GM18499 (cell line): ENCODE measurements around the gene NR1H4.
"Not testable (repeated sequence)": the region's sequence is repeated elsewhere in the genome, so short reads cannot be mapped to it uniquely, and the experiment has no call there.

ENCODE experiments used
- ATAC-seq: cut with Tn5 transposase; IDR thresholded peaks from one replicate; pipeline ENCODE4 v1.9.1; 2021; ENCODE audit warnings: moderate number of reproducible peaks; ENCODE audit not compliant: insufficient read depth, unreplicated experiment

Gene NR1H4

GRCh38 chr12:100468126-100468525, 5.5 kb upstream of the NR1H4 start:
- no peak for ATAC-seq

GRCh38 chr12:100472325-100472724, 1.3 kb upstream of the NR1H4 start:
- no peak for ATAC-seq

- no peak for ATAC-seq
These were observed 483 bp upstream of the NR1H4 start for GRCh38 chr12:100473050-100473715.

- no peak for ATAC-seq
These were observed 951 bp downstream of the NR1H4 start for GRCh38 chr12:100474617-100475016.

GRCh38 chr12:100476013-100476751, 2.5 kb downstream of the NR1H4 start:
- ATAC-seq, result no peak

- no peak for ATAC-seq
These were observed 7.4 kb downstream of the NR1H4 start for GRCh38 chr12:100481021-100481420.

GRCh38 chr12:100484183-100484886, 10.7 kb downstream of the NR1H4 start:
- no peak for ATAC-seq

- ATAC-seq, result no peak
These were observed 11.3 kb downstream of the NR1H4 start for GRCh38 chr12:100484891-100485471.

GRCh38 chr12:100485983-100486382, 12.3 kb downstream of the NR1H4 start:
- no peak for ATAC-seq

- ATAC-seq, result no peak
These were observed 15.7 kb downstream of the NR1H4 start for GRCh38 chr12:100489251-100489820.

GRCh38 chr12:100490056-100490455, 16.4 kb downstream of the NR1H4 start:
- no peak for ATAC-seq

GRCh38 chr12:100491104-100491503, 17.4 kb downstream of the NR1H4 start:
- no peak for ATAC-seq

- ATAC-seq, result no peak
These were observed 19.8 kb downstream of the NR1H4 start for GRCh38 chr12:100493396-100494012.

GRCh38 chr12:100494026-100494425, 20.4 kb downstream of the NR1H4 start:
- no peak for ATAC-seq

- no peak for ATAC-seq
These were observed 20.9 kb downstream of the NR1H4 start for GRCh38 chr12:100494538-100494937.

- no peak for ATAC-seq
These were observed 23.6 kb downstream of the NR1H4 start for GRCh38 chr12:100497105-100497795.

- no peak for ATAC-seq
These were observed 24.5 kb downstream of the NR1H4 start for GRCh38 chr12:100498141-100498540.

- ATAC-seq, result no peak
These were observed 25.8 kb downstream of the NR1H4 start for GRCh38 chr12:100499416-100499815.

GRCh38 chr12:100502718-100503117, 29.1 kb downstream of the NR1H4 start:
- not testable (repeated sequence) for ATAC-seq

GRCh38 chr12:100503228-100503628, 29.6 kb downstream of the NR1H4 start:
- no peak for ATAC-seq
